Astrocyte (in vitro differentiated cells and primary cell): Measurements from ENCODE around the gene IL27RA.

Experiments used
- EZH2 ChIP-seq: IDR thresholded peaks from 2 replicates; pipeline ENCODE4 v1.6.1; 2012; ENCODE audit warnings: mild to moderate bottlenecking, low read length, inconsistent platforms; ENCODE audit not compliant: insufficient read depth
- TF ChIP-seq, protein P1 (sequence below): IDR thresholded peaks from 2 replicates; pipeline ENCODE4 v1.5.1; 2011; ENCODE audit warnings: low read depth, mild to moderate bottlenecking, inconsistent platforms, low read length, moderate library complexity; ENCODE audit not compliant: insufficient read depth

DNA sequence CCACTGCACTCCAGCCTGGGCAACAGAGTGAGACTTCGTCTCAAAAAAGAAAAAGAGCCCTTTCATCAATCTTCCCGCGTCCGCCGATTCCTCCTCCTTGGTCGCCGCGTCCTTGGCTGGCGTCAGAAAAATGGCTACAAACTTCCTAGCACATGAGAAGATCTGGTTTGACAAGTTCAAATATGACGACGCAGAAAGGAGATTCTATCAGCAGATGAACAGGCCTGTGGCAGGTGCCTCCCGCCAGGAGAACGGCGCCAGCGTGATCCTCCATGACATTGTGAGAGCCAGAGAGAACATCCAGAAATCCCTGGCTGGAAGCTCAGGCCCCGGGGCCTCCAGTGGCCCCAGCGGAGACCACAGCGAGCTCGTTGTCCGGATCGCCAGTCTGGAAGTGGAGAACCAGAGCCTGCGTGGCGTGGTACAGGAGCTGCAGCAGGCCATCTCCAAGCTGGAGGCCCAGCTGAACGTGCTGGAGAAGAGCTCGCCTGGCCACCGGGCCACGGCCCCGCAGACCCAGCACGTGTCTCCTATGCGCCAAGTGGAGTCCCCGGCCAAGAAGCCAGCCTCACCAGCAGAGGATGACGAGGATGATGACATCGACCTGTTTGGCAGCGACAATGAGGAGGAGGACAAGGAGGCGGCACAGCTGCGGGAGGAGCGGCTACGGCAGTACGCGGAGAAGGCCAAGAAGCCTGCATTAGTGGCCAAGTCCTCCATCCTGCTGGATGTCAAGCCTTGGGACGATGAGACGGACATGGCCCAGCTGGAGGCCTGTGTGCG, 38.9 kb downstream of the IL27RA start:
- TF ChIP-seq, protein P1, sequence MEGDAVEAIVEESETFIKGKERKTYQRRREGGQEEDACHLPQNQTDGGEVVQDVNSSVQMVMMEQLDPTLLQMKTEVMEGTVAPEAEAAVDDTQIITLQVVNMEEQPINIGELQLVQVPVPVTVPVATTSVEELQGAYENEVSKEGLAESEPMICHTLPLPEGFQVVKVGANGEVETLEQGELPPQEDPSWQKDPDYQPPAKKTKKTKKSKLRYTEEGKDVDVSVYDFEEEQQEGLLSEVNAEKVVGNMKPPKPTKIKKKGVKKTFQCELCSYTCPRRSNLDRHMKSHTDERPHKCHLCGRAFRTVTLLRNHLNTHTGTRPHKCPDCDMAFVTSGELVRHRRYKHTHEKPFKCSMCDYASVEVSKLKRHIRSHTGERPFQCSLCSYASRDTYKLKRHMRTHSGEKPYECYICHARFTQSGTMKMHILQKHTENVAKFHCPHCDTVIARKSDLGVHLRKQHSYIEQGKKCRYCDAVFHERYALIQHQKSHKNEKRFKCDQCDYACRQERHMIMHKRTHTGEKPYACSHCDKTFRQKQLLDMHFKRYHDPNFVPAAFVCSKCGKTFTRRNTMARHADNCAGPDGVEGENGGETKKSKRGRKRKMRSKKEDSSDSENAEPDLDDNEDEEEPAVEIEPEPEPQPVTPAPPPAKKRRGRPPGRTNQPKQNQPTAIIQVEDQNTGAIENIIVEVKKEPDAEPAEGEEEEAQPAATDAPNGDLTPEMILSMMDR, result no peak
- no peak for TF ChIP-seq EZH2
